Gastroesophageal sphincter (tissue), 3 donors: Measurements from ENCODE around the gene TIMMDC1.

ENCODE experiments used
- CTCF ChIP-seq, 4 experiments: fragments of 200-600 bp in 2 of 4; fragments of 450-650 bp in 2 of 4; sonication (generic) in 1 of 4; IDR thresholded peaks; one replicate each; pipeline ENCODE4 v1.5.1; 2017 to 2019; ENCODE audit warnings: antibody characterized with exemption in 4 of 4, mild to moderate bottlenecking in 2 of 4, moderate library complexity in 2 of 4
- EP300 ChIP-seq: sonication (generic); formaldehyde crosslinking; IDR thresholded peaks from one replicate; pipeline ENCODE4 v1.6.1; 2017; ENCODE audit warnings: antibody characterized with exemption, mild to moderate bottlenecking
- POLR2AphosphoS5 ChIP-seq: sonication (generic); formaldehyde crosslinking; IDR thresholded peaks from one replicate; pipeline ENCODE4 v1.6.1; 2017; ENCODE audit warnings: antibody characterized with exemption

- TF ChIP-seq POLR2AphosphoS5 (no peak), CTCF (IDR thresholded peaks at IDR 0.05) (no peak), EP300 (no peak)
Measured at GRCh38 chr3:119518026-119518425, 19.7 kb downstream of the TIMMDC1 start.
